GM18909 (cell line): ENCODE measurements around the gene CHRM4.

Experiments
- ATAC-seq: cut with Tn5 transposase; IDR thresholded peaks from one replicate; pipeline ENCODE4 v1.9.1; 2021; ENCODE audit warnings: mild to moderate bottlenecking; ENCODE audit not compliant: unreplicated experiment, poor library complexity

Gene CHRM4

DNA sequence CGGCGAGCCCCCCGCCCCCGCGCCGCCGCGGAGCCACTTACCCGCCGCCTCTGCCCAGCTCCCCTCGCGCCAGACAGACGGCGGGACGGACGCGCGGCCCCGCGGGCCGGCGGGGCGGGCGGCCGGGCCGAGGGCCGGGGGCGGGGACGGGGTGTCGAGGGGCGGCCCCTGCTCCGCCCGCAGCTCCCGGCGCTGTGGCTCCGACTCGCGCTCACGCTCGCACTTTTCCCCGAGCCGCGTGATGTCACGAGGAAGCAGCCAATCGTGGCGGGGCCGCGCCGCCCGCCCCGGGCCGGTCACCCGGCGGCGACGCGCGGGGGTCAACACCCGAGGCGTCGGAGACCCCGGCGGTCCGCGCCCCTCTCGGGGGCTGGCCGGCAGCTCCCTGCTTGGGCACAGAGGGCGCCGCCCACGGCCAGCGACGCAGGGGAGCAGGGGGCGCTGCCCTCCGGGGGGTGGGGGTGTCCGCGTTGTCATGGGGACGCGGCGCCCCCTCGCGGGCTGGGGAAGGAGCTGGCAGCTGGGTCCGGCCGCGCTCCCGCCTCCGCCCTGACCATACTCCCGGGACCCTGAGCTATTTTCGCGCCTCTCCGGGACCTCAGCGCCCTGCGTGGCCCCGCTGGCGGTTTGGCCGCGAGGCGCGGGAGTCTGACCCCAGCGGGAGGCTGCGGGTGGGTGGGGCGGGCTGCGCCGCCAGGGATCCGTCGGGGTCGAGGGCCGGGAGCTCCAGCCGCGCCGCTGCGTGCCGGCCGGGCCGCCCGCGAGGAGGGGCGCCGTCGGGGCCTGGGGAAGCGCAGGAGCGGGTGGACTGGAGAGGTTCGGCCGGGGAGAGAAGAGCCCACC is at the start of gene CHRM4:
Gene CHRM4, minus strand, starts transcription at position 199 of the 843 bp plus-strand sequence. CDS start 5,219 bp downstream, outside the sequence.
- peak; percentile 19 for ATAC-seq

DNA sequence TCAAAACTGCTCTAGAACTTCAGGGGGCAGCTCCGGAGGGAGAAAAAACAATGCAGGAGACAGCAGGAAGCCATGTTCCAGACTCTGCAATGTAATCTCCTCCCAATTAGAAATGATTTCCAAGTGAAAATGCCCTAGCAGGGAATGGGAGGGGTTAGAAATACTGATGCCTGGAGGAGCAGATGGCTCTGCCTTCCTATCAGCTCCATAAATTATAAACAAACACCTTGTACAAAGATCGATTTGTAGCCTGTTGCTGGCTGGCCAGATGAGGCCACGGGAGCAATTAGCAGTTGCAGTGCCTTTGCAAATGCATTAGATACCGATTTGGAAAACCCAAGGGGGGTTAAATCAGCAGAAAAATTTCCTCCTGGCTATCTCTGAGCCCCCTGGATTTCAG is 46.6 kb upstream of the CHRM4 start:
- ATAC-seq, result no peak

DNA sequence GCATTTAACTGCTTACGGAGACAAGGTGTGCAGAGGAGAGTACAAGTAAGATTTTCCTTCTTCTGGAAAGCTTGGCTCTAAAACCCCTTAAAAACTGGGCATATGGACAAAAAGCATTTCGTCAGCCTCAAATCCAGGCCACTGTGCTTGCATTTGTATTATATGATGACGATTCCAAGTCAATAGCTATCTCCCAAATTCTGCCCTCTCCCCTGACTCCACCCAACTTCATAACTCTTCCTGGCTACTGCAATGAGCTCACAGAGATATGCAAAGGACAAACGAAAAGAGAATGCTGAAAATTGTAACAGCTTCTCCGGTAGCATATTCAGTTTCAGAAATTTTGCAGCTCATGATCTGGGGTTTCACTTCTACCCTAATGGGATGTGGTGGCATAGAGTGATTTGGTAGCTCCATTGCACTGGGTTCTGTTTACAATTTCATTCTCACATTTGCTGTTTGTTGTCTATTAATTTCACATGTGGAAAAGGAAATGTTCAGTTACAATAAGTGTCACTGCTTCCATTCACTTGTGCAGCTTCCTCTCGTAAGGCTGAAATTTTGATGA is 45.6 kb upstream of the CHRM4 start:
- no peak for ATAC-seq

DNA sequence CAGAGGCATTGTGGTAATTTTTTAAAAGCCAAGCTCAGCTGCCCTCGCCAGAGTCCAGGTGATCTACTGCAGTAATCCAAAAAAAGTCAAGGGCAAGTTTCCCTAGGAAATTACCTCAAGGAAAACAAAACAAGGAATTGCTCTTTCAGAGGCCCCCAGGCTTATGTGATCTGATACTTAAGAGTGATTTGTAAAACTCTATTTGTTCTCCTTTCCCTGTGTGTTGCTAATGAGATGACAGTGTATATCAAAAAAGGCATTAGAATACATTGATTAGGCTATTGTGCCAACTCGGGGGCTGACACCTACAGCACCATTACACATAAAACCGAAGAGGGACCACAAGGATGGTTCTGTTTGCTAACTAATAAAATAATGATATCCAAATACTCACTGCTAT is 44.5 kb upstream of the CHRM4 start:
- no peak for ATAC-seq

DNA sequence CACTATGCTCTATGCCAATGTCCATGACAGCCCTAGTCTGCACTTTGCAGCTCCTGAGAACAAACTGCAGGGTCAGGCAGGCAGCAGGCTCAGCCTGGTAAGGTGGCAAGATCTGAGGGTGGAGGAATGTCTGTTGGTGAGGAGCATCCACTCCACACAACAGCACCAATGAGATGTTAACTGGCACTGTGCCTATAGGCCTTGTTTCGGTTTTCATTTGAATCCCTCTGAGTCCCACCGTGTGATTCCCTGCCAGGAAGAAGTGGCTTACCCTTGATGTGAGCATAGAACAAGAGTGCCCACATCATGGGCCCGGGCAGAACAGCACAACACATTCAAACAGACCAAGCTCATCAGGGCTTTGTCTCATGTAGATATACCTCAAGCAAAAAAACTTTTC is 44.1 kb upstream of the CHRM4 start:
- no peak for ATAC-seq

DNA sequence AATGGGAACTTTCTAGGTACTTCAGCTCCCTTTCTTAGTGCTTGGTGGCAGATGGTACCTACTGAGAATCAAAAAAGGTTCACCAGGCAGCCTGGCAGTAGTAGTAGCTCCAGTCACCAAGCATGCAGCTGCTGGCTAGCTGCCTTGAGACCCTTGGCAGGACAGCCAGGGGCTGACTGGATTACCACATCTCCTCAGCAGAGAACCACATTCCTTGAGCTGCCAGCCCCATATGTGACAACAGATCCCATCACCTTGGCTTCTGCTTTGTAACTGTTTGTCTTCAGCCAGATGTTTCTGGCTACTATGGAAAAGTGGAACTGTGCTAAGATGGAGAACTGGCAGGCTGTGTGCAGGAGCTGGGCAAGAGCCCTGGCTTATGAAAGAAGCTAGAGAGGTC is 39.6 kb upstream of the CHRM4 start:
- ATAC-seq, result no peak

DNA sequence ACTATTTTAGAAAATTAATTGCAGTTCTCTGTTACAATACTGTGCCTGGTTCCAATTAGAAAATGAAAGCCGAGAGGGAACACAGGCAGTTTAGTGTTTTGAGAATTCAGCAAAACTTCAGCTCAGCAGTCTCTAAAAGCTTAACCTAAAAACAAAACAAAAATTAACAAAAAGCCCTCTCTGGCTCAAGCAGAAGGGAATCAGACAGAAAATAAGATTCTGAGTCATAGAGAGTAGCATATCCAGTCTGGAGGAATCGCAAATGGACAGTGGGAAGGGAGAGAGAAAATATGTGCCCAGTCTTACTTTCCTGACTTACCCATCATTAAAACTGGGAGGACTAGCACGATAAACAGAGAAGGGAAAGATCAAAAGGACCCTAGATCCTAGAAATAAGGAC is 38.1 kb upstream of the CHRM4 start:
- ATAC-seq, result no peak

DNA sequence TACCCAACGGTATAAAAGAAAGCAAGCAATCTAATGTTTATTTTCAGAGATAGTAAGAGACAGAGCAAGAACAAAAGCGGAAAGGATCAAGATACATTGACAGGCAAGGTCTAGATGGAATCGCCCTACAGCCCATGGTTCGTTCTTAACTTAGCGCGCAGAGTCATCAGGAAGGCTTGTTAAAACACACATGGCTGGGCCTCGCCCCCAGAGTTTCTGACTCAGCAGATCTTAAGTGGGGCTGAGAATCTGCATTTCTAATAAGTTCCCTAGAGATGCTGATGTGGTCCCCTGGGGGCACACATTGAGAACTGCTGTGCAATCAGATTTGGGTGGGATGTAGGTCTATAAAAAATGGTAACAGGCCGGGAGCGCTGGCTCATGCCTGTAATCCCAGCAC is 35.8 kb upstream of the CHRM4 start:
- no peak for ATAC-seq

DNA sequence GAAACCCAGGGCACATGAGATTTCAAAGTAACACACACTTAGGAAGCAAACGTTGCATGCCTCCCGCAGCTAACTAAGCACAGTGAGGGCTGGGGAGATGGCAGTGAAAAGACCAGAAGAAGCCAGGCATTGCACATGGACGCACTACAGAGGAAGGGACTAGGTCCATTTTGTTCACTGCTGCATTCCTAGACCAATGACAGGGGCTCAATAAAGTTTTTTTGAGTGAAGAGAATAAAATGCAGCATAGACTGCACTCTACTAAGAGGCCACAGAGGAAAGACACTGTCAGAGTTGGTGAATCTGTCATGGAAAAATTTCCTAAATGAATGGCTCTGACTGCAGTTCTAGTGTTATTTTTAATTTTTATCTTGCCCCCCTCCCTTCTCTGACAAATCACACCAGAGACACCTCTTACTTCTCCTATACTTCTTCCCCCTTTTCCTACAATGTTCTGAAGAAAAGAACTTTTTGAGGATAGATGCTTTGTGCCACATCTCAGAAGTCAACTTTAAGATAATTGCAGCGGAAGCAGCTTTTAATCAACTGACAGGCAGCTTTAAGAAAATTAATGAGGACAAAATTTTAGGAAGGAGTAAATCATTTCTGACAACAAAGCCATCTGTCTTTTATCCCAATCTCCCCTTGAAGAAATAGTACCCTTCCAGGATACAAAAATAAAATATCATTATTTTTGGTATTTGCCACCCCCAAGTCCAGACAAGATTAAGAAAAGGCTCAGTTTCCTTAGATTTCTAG is 34.8 kb upstream of the CHRM4 start:
- ATAC-seq, result no peak

DNA sequence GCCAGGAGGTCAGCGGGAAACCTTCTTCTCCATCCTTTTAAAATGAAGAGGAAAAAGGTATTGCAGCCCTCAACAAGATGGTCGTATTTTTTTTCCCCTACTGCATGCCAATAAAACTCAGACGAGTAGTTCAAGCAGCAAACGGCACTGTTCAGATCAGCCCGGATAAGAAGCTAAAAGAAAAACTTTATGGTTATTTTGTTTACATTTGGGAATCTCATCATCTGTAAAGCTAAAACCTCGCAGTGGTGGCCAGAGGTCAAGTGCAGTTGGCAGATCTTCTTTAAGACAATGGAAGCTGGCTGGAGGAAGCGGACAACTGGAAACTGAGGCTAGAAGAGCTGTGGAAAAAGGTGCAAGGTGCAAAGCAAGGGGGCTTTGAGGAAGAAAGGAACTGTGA is 31.0 kb upstream of the CHRM4 start:
- no peak for ATAC-seq

DNA sequence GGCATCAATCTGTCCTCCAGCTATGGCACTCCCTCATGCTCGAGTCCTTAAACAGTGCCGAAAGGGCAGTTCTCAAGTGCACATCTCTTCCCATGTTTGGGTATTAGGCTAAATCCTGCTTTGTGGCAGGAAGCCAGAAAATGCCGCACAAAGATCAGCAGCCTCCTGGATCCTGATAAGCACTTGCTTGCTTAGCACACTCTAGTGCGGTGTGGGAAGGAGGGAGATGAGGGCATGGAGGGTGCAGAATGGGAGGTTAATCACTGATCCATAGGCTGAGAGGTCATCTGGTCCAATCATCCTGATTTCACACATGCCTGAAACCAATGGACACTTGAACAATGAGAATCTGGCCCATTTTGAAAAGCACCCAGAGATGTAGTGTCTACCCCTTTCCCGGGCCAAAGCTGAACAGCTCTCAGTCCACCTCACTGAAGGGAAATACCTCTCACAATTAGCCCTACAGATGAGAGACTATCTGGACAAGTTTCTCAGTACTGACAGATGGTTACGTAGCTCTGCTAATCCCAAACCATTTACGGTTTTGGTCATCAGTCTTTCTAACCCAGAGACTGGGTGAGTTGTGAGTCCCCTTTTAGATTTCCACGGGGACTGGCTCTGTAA is 29.8 kb upstream of the CHRM4 start:
- no peak for ATAC-seq

DNA sequence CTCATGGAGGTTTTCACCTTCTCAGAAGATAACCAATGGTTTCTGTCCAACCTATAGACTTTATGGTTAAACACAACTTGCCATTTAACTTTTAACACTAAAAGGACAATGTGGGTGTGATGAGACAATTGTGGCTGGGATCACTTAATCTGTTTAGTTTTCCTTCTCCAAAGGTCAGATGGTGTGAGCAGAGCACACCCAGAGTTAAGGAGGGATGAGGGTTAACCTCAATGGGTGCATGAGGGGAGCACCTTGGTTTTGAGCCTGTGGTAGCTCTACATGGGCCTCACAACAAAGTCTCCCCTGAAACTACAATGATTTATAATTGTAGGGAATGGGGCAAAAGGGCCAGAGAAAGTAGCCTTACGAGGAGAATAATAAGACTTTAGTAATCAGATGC is 28.9 kb upstream of the CHRM4 start:
- ATAC-seq, result no peak

DNA sequence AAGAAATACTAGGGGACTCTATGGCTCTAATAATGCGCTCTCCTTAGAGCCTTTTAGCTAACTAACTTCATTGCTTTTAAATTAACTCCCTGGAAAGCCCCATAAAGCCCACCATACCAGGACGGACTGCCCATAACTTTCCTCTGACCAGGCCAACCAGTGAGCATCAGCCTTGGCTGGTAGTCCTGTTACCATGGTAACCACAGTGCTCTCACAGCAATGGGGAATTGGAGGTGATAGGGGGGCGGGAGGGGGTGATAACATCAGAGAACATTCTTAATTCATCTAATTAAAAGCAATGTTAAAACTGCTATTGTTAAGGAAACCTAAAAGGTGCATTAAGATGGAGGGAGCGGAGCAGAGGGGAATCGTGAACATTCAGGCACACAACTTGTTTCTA is 27.2 kb upstream of the CHRM4 start:
- no peak for ATAC-seq

DNA sequence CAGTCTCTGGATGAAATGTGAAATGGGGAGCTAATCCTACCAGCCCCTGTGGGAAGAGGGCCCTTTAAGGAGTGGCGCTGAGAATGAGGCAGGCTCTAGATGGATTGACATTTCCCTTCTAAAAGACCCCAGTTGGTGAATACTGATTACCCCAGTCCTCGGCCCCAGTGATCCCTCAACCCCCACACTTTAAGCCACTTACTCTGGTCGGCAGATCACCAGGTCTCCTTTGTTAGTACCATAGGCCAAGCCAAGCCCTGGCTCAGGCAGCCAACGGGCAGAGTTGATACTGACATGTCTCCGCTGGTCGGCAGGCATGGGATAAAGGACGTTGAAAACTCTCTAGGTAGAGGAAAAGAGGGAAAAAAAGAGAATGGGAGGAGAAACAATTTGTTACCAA is 26.1 kb upstream of the CHRM4 start:
- no peak for ATAC-seq

DNA sequence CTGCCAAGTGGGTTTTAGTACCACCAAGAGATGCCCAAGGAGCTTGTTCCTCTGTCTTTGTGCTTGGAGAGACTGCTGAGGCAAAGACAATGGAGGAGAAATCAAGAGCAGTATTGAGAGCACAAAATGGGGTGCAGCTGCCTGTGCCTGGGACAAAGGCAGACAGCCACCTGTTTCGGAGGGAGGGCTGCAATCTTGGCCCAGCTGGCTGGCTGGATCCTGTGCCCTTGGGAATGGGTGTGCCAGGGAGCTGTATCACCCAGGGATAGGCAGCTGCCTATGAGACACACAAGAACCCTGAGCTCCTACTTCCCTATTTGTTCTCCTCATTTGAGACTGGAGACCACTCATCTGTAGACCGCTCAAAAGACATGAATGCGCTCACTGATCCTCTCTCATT is 23.3 kb upstream of the CHRM4 start:
- ATAC-seq, result no peak

DNA sequence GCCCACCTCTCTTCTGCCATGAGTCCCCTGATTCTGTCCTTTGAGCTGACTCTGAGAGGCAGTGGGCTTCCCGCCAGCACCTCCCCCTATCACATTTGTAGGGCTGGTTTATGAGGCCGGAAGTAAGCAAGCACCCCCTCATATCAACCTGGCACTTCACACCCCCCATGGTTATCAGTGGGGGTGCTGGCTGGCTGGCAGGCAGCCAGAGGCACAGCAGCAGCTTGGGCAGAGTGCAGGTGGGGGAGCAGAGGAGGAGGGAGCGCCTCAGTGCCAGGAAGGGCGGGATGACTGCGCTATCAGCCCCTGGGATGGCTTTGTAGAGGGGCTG is 22.9 kb upstream of the CHRM4 start:
- ATAC-seq, result no peak

DNA sequence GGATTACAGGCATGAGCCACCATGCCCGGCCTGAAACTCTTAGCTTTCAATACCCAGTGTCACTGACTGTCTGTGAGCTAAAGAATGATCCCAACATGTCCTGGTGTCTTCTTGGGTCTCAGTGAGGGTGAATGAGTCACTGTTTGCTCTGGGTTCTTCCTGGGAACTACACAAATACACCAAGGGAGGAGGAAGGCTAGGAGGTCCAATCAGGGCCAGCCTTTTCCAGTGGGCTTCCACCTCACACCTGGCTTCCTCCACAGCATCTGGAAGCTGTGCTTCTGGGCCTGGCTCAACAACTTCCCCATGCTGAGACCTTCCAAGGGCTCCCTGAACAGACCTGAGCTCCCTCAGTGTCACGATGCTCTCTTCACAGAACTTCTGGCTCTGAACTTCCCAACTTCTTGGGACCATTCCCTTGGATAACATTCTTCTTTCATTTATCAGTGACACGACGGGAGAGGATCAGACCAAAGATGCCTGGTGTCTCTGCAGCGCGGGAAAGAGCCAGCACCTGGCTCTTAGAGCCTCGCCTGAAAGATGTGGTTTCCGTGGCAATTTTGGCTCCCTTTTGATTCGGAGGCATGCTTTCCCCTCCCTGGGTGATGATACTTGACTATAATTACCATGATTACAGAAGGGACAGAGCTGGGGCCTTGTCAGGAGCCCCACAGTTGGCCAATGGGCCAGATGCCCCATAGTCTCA is 22.3 kb upstream of the CHRM4 start:
- no peak for ATAC-seq

DNA sequence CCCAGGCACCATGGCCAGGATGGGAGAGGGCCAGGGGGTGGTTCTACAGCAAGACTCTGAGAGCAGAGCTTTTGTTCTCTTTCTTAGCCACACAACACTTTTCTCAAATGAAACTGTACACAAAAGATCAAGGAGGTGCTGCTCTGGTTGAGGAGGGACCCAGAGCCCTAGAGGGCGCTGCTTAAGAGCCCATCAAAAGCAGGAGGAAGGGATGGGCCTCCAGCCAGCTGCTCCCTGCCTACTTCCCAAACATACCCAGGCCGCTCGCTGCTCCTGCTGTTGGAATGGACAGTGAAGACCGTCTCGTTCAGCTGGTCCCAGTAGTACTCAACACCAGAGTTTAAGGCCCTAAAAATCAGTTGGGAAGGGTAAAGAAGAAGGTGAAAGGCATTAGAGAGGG is 18.4 kb upstream of the CHRM4 start:
- ATAC-seq, result no peak

DNA sequence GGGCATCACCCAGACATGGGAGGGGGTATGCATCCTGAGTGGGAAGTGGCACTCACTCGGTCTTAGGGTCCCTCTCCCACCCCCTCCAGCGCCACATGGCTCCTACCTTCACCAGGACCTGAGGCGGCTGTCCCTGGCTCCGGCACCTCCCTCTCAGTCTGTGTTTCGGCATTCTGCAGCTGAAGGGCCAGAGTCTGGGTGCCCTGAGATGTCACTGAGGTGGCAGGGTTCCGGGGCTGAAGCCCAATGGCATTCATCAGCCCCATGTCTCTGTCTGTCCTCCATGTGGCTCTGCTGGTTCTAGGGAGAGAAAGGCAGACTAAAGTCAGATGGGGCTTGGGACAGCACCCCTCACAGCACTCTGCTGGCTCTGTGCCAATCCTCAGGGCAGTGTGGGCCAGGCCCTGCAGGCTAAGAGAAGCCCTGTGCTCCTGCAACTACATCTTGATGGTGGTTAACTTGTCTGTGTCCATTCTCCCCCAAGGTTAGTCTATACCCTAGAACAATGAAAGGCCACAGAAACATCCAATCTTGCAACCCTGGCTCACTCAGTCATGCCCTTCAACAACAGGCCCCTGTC is 16.9 kb upstream of the CHRM4 start:
- no peak for ATAC-seq

DNA sequence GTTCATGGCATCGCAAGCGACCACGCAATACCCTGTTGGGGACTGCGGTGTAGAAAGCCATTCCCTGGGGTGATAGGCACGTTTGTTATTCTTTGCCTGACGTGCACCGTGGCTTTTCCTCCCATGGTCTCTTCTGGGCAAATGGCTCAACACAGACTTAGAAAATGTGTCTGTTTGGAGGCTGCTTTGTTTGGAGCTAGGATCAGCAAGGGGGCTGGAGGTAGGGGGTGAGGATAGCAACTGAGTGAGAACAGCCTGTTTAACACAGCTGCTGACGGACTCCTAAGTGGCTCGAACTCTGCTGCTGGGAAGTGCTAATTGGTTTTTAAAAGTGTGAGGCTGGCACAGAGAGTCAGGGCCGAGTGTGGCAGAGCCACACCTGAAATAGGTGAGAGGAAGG is 16.1 kb upstream of the CHRM4 start:
- no peak for ATAC-seq
